CD4-positive, CD25-positive, alpha-beta regulatory T cell (primary cell): ENCODE results near the gene NEK10. TPM values are rescaled to one million over a fixed set of nuclear protein-coding genes. Genes with fewer than 3 reads are reported as not detected.

Experiments
- ATAC-seq, 2 donors: fragments of 150-1000 bp; cut with Tn5 transposase; one replicate each; pipeline ENCODE4 v1.10.0; 2021; ENCODE audit warnings: low read depth in 2 of 2, moderate number of reproducible peaks in 2 of 2, moderate library complexity in 1 of 2
- DNase-seq, 3 donors: peaks; one replicate each; pipeline versions ENCODE4 v3.0.0 to v3.0.0-alpha.2; 2012 to 2022; ENCODE audit warnings: mixed read lengths in 1 of 3
- H3K27ac ChIP-seq: one replicate; pipeline ENCODE4 v1.7.0; 2013; ENCODE audit warnings: mild to moderate bottlenecking, low read length; ENCODE audit not compliant: insufficient read depth, poor library complexity, severe bottlenecking
- H3K27me3 ChIP-seq: one replicate; pipeline ENCODE4 v1.7.0; 2013; ENCODE audit warnings: low read length; ENCODE audit not compliant: control insufficient read depth, insufficient read depth
- H3K36me3 ChIP-seq: one replicate; pipeline ENCODE4 v1.7.0; 2013; ENCODE audit warnings: mild to moderate bottlenecking, low read length, moderate library complexity; ENCODE audit not compliant: control insufficient read depth, insufficient read depth
- H3K4me1 ChIP-seq: 2 replicates; pipeline ENCODE4 v1.7.0; 2013; ENCODE audit warnings: mild to moderate bottlenecking, low read length; ENCODE audit not compliant: insufficient read depth, control insufficient read depth, poor library complexity, severe bottlenecking
- H3K4me3 ChIP-seq: one replicate; pipeline ENCODE4 v1.7.0; 2013; ENCODE audit warnings: low read depth, mild to moderate bottlenecking, low read length, moderate library complexity
- H3K9me3 ChIP-seq, 2 experiments: 1 replicate in 1 of 2; 2 replicates in 1 of 2; pipeline ENCODE4 v1.7.0; 2013; ENCODE audit warnings: low read length in 2 of 2, mild to moderate bottlenecking in 1 of 2, moderate library complexity in 1 of 2; ENCODE audit not compliant: control insufficient read depth in 2 of 2
- H3K27ac Mint-ChIP-seq, 3 donors: one replicate each; pipeline ENCODE4 v1.8.0; 2020 to 2022; ENCODE audit warnings: mild to moderate bottlenecking in 3 of 3, mixed read lengths in 3 of 3, moderate library complexity in 2 of 3
- H3K27me3 Mint-ChIP-seq: one replicate; pipeline ENCODE4 v1.8.0; 2022; ENCODE audit warnings: mild to moderate bottlenecking, mixed read lengths
- H3K36me3 Mint-ChIP-seq: one replicate; pipeline ENCODE4 v1.8.0; 2020; ENCODE audit warnings: mixed read lengths
- H3K4me1 Mint-ChIP-seq, 4 donors: one replicate each; pipeline ENCODE4 v1.8.0; 2020 to 2022; ENCODE audit warnings: mixed read lengths in 4 of 4, mild to moderate bottlenecking in 1 of 4
- H3K4me3 Mint-ChIP-seq, 4 donors: one replicate each; pipeline ENCODE4 v1.8.0; 2020 to 2022; ENCODE audit warnings: mild to moderate bottlenecking in 4 of 4, mixed read lengths in 4 of 4, moderate library complexity in 3 of 4
- H3K9me3 Mint-ChIP-seq, 7 donors: one replicate each; pipeline ENCODE4 v1.8.0; 2020 to 2022; ENCODE audit warnings: mixed read lengths in 7 of 7, mild to moderate bottlenecking in 3 of 7, moderate library complexity in 2 of 7
- polyA plus RNA-seq, 4 donors: library from polyadenylated mRNA; unstranded; fragments of 300-500 nt; fragmentation: Illumina TruSeq; gene quantifications; one replicate each; pipeline ENCODE4 v1.2.3, GENCODE V29; 2021
- total RNA-seq: library from RNA; stranded (reverse); gene quantifications from one replicate; pipeline ENCODE4 v1.2.3, GENCODE V29; 2022

The NEK10 gene
- total and polyA plus RNA-seq, 5 donors from 2014 or later, result 0.54 to 3.9 TPM; not detected in 3

DNA sequence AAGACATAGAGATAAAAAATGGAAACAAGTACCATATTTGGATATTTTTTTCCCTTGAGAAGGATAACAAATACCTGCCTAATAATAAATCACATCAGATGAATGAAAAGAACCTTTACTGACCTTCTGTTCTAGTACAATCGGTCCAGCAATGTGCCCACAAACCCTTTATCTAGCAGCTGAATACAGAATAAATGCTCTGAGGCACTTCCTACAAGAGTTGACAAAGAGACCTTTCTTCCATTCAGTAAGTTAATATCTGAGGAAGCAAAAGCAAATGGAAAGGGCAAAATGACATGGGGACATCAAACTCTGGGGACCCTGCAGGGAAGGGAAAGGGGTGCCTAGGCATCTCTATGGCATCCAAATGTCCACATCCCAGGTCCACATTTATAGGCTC lies 115.8 kb downstream of the NEK10 start:
- Histone ChIP-seq H3K27ac (no peak overlapping the region), H3K9me3 (no peaks in the 10 kb centered on the region), H3K4me3 (no peak overlapping the region), H3K4me1 (no peaks in the 10 kb centered on the region), H3K36me3 (no peaks in the 10 kb centered on the region), H3K27me3 (no peaks in the 10 kb centered on the region)
- no peak for ATAC-seq
- H3K9me3 Mint-ChIP-seq, result peaks cover 0 to 6% (median 2%) of the 10 kb centered on the region in 7 donors
- H3K4me1 Mint-ChIP-seq, result no peaks in the 10 kb centered on the region
- DNase-seq, result no peak
- no peak overlapping the region for H3K27ac Mint-ChIP-seq
- H3K4me3 Mint-ChIP-seq, result no peak overlapping the region
- no peaks in the 10 kb centered on the region for H3K36me3 Mint-ChIP-seq
- peaks cover 5% of the 10 kb centered on the region for H3K27me3 Mint-ChIP-seq

DNA sequence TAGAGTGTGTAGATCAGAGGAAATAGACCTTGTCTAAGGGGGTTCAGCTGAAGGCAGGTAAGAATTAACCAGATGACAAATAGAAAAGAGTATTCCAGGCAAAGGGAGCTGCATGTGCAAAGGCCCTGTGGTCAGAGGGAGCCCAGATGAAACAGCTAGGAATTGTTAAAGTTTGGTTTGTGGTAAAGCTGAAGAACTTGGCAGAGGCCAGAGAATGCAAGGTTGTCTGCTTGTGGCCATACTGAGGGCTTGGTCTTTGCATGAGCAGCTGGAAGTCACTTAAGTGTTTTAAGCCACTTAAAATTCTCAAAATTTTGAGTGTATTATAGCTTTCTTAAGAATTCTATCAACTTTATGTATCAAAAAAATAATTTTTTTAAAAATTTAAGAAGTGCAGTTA lies 116.5 kb downstream of the NEK10 start:
- Histone ChIP-seq H3K4me1 (no peaks in the 10 kb centered on the region), H3K36me3 (no peaks in the 10 kb centered on the region), H3K27ac (no peak overlapping the region), H3K27me3 (no peaks in the 10 kb centered on the region), H3K4me3 (no peak overlapping the region), H3K9me3 (no peaks in the 10 kb centered on the region)
- DNase-seq (no peak), ATAC-seq (no peak)
- Mint-ChIP-seq H3K4me3 (no peak overlapping the region), H3K4me1 (no peaks in the 10 kb centered on the region), H3K9me3 (peaks cover 0 to 6% (median 3%) of the 10 kb centered on the region in 7 donors), H3K27ac (no peak overlapping the region), H3K27me3 (peaks cover 5% of the 10 kb centered on the region), H3K36me3 (no peaks in the 10 kb centered on the region)

GRCh38 chr3:27244374-27244773 lies 124.8 kb downstream of the NEK10 start:
- ATAC-seq, result peak in 1 of 2 donors; percentile 28

GRCh38 chr3:27239951-27240350 lies 129.2 kb downstream of the NEK10 start:
- no peak overlapping the region for H3K27ac ChIP-seq
- DNase-seq, result no peak
- Mint-ChIP-seq H3K4me3 (no peak overlapping the region), H3K4me1 (no peaks in the 10 kb centered on the region), H3K27me3 (no peaks in the 10 kb centered on the region), H3K27ac (no peak overlapping the region), H3K9me3 (peaks cover 3 to 41% (median 20%) of the 10 kb centered on the region in 7 donors), H3K36me3 (peaks cover 4% of the 10 kb centered on the region)
- no peaks in the 10 kb centered on the region for H3K27me3 ChIP-seq
- ATAC-seq, result no peak
- H3K9me3 ChIP-seq, result peaks cover 14% of the 10 kb centered on the region in 2 experiments
- no peaks in the 10 kb centered on the region for H3K36me3 ChIP-seq
- no peak overlapping the region for H3K4me3 ChIP-seq
- no peaks in the 10 kb centered on the region for H3K4me1 ChIP-seq

More at GRCh38 chr3:27244374-27244773, 124.8 kb downstream of the NEK10 start:
- no peaks in the 10 kb centered on the region for H3K4me1 ChIP-seq
- DNase-seq, result no peak
- no peak overlapping the region for H3K27ac ChIP-seq
- H3K4me3 ChIP-seq, result no peak overlapping the region
- no peaks in the 10 kb centered on the region for H3K27me3 ChIP-seq
- H3K36me3 ChIP-seq, result no peaks in the 10 kb centered on the region
- Mint-ChIP-seq H3K27ac (no peak overlapping the region), H3K4me3 (no peak overlapping the region), H3K27me3 (peaks cover 2% of the 10 kb centered on the region), H3K36me3 (peaks cover 3% of the 10 kb centered on the region), H3K4me1 (no peaks in the 10 kb centered on the region), H3K9me3 (peaks cover 4 to 13% (median 7%) of the 10 kb centered on the region in 7 donors)
- no peaks in the 10 kb centered on the region for H3K9me3 ChIP-seq

DNA sequence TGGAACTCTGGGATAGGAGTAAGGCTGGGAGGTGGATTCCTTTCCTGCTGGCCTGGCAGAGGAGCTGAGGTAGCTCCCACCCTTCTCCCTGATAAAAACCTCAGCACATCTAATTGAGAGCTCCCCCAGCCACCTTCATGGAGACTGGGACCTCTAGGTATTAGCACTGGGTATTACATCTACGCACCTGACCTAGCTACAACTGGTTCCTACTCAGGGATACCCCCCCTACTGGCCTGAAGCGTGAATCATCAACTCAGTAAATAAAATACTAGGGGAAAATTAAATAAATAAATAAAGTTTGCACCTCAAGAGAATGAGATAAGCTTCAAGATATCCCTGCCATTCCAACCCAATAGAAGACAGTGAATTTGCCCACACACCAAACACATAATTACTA lies 140.4 kb downstream of the NEK10 start:
- Histone ChIP-seq H3K4me1 (no peaks in the 10 kb centered on the region), H3K27me3 (no peaks in the 10 kb centered on the region), H3K9me3 (peaks cover 2 to 3% of the 10 kb centered on the region in 2 experiments), H3K27ac (no peak overlapping the region), H3K4me3 (no peak overlapping the region), H3K36me3 (no peaks in the 10 kb centered on the region)
- Mint-ChIP-seq H3K27ac (no peak overlapping the region), H3K27me3 (no peaks in the 10 kb centered on the region), H3K4me1 (peaks cover 0 to under 1% (median 0%) of the 10 kb centered on the region in 4 donors), H3K4me3 (no peak overlapping the region), H3K9me3 (peaks cover 5 to 29% (median 15%) of the 10 kb centered on the region in 7 donors), H3K36me3 (no peaks in the 10 kb centered on the region)
- DNase-seq (no peak), ATAC-seq (no peak)

- H3K27ac ChIP-seq, result no peak overlapping the region
- peaks cover under 1% of the 10 kb centered on the region for H3K27me3 Mint-ChIP-seq
- H3K9me3 ChIP-seq, result no peaks in the 10 kb centered on the region
- no peak overlapping the region for H3K4me3 ChIP-seq
- H3K27ac Mint-ChIP-seq, result peak overlapping the region in 1 of 3 donors; percentile 52
- H3K36me3 Mint-ChIP-seq, result no peaks in the 10 kb centered on the region
- DNase-seq (no peak), ATAC-seq (no peak)
- peaks cover 0 to 10% (median 2%) of the 10 kb centered on the region in 4 donors for H3K4me1 Mint-ChIP-seq
- H3K9me3 Mint-ChIP-seq, result peaks cover 0 to 7% (median 0%) of the 10 kb centered on the region in 7 donors
- H3K4me1 ChIP-seq, result no peaks in the 10 kb centered on the region
- H3K27me3 ChIP-seq, result no peaks in the 10 kb centered on the region
- H3K4me3 Mint-ChIP-seq, result no peak overlapping the region
- H3K36me3 ChIP-seq, result no peaks in the 10 kb centered on the region
Measured at GRCh38 chr3:27224197-27224596, 145.0 kb downstream of the NEK10 start.

DNA sequence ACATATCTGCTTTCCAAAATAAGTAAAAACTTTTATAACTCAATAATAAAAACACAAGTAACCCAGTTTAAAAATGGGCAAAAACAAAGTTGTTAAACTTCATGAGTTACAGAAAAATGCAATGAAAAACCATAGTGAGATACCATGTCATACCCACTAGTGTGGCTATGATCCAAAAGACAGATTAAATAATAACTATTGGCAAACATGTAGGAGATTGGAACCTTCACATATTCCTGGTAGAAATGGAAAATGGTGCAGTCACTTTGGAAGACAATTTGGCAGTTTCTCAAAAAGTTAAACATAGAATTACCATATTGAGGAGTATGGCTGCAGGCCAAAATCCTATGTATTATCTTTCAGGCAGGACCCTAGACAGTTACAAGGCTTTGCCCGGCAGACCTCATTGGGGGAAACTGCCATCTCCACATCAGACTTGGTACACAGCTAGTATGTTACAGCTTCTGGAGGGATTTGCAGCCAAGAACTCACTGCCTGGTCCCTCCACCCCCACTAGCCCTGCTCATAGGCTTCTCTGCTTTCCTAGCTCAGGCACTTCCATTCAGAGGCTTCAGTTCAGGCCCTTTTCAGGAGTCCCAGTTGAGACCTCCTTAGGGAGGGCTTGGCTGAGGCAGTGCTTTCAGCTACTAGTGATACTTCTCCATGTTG lies 147.8 kb downstream of the NEK10 start:
- H3K4me1 ChIP-seq, result no peaks in the 10 kb centered on the region
- ATAC-seq (no peak), DNase-seq (no peak)
- Mint-ChIP-seq H3K36me3 (no peaks in the 10 kb centered on the region), H3K4me1 (peaks cover 0 to 10% (median 2%) of the 10 kb centered on the region in 4 donors), H3K27me3 (peaks cover 4% of the 10 kb centered on the region), H3K27ac (no peak overlapping the region), H3K9me3 (peaks cover 0 to 7% (median 0%) of the 10 kb centered on the region in 7 donors), H3K4me3 (no peak overlapping the region)
- no peak overlapping the region for H3K4me3 ChIP-seq
- no peaks in the 10 kb centered on the region for H3K36me3 ChIP-seq
- no peaks in the 10 kb centered on the region for H3K27me3 ChIP-seq
- H3K9me3 ChIP-seq, result no peaks in the 10 kb centered on the region
- no peak overlapping the region for H3K27ac ChIP-seq

DNA sequence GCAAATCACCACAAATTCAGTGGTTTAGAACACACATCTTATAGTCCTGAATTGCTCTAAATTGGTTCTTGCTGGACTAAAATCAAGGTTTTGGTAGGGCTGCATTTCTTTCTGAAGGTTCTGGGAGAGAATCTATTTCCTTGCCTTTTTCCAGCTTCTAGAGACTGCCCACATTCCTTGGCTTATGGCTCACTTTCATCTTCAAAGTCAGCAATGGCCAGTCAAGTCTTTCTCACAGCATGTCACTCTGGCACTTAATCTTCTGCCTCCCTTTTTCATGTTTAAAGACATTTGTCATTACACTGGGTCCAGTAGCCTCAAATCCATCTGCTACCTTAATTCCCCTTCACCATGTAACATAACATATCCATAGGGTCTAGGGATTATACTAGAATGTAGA lies 149.0 kb downstream of the NEK10 start:
- Histone ChIP-seq H3K9me3 (no peaks in the 10 kb centered on the region), H3K36me3 (no peaks in the 10 kb centered on the region), H3K27me3 (no peaks in the 10 kb centered on the region), H3K4me1 (no peaks in the 10 kb centered on the region), H3K27ac (no peak overlapping the region), H3K4me3 (no peak overlapping the region)
- Mint-ChIP-seq H3K4me3 (no peak overlapping the region), H3K27me3 (peaks cover 4% of the 10 kb centered on the region), H3K4me1 (peaks cover 0 to 10% (median 2%) of the 10 kb centered on the region in 4 donors), H3K9me3 (peaks cover 0 to 5% (median 0%) of the 10 kb centered on the region in 7 donors), H3K27ac (no peak overlapping the region), H3K36me3 (no peaks in the 10 kb centered on the region)
- no peak for ATAC-seq
- DNase-seq, result no peak
